Stimulated activated CD8-positive, alpha-beta memory T cell treated with anti-CD3 and anti-CD28 coated beads, Interleukin-7, amount 100 ng/mL, for 48 hours (primary cell): ENCODE data around the gene FOXRED2.
"Not testable (repeated sequence)": the region's sequence is repeated elsewhere in the genome, so short reads cannot be mapped to it uniquely, and the experiment has no call there.

ENCODE experiments used
- DNase-seq, 2 donors: peaks; one replicate each; pipeline ENCODE4 v3.0.0-alpha.2; 2020; ENCODE audit warnings: low read depth in 1 of 2; ENCODE audit errors: extremely low read depth in 1 of 2

FOXRED2 gene

DNA sequence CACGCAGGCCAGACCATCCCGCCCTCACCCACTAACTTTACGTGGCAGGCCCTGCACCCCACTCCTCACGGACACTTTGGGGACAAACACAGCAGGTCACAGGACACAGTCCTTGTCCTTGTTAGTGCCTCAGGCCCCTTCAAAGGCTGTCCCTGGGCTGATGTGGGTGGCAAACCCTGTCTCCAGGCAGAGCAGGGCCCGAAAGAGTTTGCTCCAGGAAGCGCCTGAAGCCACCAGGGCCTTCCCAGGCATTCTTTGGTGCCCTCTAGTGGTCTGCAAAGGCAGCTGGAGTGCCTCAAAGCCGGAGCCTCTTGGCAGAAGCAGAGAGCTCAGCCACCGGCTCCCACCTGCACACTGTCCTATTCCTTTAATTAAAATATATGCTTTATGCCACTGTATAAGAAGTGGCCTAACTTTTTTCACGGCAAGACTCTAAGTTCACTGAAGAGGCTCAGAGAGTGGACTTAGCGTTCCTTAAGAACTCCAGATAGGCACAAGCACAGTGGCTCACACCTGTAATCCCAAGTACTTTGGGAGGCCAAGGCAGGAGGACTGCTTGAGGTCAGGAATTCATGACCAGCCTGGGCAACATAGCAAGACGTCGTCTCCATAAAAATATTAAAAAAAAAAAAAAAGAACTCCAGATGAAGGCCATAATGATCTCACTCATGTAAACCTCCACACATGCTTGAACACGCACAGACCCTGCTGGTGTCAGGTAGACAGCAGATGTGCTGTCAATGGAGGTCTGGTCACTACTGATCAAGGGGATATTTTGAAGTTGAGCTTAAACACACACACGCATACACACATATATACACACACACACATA, 36.5 kb downstream of the FOXRED2 start:
- DNase-seq: peak; percentile 51 to 64

DNA sequence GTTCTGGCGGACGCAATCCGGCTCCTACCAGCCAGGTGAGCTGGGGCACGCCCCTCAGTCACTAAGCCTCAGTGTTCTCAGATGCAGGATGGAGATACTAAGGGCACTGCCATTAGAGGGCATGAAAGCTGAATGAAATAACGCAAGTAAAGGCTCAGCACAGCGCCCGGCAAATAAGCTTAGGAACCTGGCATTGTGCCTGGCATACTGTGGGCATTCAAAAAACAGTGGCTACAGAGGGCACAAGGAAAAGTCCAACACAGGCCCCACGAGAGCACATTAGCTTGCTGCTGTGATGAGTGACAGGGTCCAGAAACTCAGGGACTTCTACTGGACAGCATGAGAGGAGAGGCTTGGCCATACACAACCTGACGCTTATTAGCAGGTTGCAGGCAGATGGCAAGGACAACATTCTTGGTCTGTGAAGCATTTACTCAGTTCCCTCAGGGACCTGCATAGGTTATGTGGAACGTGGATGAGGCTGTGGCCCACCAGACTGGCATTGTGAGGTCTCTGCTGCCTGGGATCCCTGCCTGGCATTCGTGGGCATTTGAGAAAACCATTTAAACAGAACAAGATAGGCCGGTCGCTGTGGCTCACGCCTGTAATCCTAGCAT, 37.6 kb downstream of the FOXRED2 start:
- no peak for DNase-seq

GRCh38 chr22:36467946-36468345, 38.9 kb downstream of the FOXRED2 start:
- DNase-seq: no peak

- no peak for DNase-seq
Measured at GRCh38 chr22:36467042-36467810, 39.6 kb downstream of the FOXRED2 start.

- no peak for DNase-seq
Measured at GRCh38 chr22:36466258-36466657, 40.6 kb downstream of the FOXRED2 start.

DNA sequence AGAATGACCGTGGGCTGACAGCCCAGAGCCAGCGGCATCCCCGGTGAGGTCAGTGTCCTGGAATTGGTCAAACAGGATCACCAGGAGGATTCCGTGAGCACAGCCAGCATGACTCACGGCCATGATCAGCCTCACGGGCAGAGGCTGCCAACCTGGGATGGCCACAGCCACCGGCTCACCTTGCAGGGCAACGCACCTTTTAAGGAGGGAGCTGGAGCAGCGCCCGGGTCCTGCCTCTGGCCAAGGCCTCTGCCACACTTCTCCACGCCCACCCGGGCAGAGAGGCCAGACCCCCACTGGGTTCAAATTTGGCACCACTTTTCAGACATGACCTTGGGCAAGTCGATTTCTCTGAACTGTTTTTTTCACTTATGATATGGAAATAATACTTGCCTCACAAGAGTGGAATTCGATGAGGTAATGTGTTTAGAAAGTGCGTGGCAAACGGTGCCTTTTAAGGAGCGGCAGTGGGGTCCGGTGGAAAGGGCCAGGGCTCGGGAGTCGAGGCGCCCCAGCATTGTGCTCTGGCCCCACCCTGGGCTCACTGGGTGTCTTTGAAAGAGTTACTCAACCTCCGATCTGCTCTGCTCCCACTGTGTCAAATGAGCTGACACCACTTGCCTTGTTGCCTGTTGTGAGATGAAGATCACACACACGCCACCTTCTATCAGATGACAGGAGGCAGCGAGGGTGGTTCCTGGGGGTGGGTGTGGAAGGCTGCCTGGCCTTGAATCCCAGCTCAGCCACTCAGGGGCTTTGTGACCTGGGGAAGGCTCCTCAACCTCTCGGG, 41.4 kb downstream of the FOXRED2 start:
- no peak for DNase-seq

DNA sequence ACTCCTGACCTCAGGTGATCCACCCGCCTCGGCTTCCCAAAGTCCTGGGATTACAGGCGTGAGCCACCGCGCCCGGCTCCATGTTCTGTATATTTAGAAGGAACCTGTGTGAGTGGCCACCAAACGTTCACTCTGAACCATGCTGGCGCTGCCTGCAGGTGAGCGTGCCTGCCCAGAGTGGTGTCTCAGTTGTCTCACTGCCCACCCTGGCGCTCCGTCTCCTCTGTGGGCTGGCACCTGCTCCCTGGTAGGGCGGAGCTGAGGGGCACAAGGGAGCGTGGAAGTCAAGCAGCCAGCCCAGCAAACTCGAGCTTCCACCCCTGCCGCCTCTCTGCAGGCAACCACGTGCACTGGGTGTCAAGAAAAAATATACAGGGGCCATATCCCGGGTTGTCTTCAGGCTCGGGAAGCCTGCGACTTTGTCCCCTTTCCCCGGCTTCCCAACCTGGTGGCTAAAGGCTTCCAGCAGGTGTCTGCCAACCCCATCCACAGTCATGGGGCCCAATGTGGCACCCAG, 42.1 kb downstream of the FOXRED2 start:
- DNase-seq: no peak

DNA sequence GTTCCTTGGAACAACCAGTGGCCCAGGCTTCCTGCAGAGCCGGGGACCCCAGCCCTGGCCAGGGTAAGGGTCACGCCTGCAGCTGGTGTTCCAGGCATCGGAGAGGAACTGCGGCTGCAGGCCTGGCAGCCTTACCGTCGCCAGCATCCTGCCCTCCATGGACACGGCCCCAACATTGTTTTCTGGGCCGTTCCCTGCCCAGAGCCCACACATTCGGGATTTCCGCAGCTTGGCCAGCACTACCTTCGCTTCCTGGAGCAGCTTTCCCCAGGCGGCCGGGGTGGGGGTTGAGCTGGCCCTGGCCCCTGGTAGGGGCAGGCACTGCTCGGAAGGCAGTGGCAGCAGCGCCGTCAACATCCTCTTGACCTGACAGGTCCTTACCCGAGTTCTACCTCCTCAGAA, 43.1 kb downstream of the FOXRED2 start:
- DNase-seq: no peak

DNA sequence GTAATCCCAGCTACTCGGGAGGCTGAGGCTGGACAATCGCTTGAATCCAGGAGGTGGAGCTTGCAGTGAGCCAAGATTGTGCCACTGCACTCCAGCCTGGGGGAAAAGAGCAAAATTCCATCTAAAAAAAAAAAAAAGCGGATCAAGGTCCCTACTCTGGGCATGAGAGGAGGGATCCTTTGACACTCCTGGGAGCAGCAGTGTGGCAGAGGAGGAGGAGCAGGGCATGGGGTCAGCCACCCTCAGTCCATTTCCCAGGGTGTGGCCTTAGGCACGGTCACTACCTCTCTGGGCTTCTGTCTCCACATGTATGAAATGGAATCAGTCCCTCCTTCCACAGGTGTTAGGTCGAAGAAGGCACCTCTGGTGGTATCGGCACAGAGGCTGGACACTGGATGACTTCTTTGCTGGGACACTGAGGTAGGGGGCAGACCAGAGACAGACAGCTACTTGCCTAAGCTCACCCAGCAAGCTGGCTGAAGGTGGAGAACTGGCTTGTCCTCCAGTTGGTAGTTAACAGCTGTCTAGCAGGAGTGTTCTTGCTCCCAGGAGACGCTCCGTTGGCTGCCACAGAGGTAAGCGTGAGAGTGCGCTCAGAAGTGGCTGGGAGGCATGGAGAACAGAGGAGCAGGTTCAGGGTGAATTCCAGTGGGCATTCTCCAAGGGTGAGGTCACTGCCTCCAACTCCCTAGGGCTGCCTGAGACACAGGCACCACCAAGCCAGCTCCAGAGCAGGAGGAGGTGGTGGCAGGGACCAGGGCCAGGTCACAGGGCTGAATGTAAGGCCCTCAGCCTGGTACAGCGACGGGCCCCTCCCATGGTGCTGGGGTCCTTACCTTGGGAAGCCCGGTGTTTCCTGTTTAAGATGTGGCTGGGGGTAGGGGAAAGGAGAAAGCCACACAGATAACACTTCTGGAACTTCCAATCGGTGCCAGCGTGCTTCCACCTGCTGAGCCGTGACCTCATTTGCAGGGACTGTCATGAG, 44.9 kb downstream of the FOXRED2 start:
- no peak for DNase-seq

DNA sequence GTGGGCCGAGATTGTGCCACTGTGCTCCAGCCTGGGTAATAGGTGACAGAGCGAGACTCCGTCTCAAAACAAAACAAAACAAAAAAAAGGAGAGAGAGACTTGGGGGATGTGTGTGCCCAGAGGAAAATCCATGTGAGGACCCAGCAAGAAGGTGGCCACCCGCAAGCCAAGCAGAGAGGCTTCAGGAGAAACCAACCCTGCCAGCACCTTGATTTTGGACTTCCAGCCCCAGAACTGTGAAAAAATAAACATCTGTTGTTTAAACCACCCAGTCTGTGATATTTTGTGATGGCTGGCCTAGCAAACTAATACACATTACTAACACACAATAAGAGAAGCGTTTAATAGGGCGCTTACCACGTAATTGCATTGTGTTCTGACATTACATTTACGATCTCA, 46.6 kb downstream of the FOXRED2 start:
- DNase-seq: no peak

DNA sequence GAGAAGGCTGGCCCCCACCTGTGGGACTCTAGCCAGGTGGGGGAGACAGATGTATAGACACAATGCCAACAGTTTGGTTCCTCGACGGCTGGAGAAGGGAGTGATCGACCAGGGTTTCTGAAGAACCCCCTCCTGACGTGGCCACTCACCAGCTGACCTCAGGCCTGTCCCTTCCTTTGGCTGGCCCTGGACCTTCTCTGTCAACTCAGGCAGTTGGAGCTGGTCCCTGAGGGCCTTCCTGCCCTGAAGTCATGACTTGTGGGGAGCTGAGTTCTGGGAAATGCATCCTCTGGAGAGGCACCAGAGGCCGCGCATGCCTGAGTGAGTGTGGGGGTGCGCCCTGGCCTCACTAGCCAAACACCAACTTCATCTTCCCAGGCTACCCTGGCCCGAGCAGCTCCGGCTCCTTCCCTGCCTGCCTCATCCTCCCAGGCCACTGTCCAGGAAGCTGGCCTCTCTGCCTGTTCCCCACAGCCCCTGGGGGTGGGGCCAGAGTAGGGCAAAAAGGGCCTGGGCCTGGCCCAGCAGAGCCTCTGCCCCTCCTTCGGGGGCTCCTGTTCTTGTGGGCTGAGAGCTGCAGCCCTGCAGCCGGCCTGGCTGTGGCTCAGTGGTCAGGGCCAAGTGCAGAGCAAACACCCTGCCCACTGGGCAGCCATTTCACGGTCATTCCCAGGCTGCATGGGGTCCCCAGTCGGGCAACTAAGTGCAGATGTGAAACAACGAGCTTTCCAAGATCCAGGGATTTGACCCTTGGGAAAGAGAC, 49.0 kb downstream of the FOXRED2 start:
- no peak for DNase-seq

DNA sequence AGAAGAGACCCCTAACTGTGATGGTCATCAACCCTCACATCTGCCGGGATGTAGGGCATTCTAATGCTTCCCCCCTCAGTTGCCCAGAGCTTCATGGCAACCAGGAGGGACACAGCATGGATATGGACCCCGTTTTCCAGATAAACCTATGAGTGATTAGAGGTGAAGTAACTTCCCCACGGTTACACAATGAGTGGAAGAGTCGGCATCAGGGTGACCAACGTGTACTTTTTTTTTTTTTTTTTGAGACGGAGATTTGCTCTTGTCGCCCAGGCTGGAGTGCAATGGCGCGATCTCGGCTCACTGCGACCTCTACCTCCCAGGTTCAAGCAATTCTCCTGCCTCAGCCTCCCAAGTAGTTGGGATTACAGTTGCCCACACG, 50.4 kb downstream of the FOXRED2 start:
- no peak for DNase-seq

- DNase-seq: no peak
Measured at GRCh38 chr22:36455571-36456463, 51.0 kb downstream of the FOXRED2 start.

DNA sequence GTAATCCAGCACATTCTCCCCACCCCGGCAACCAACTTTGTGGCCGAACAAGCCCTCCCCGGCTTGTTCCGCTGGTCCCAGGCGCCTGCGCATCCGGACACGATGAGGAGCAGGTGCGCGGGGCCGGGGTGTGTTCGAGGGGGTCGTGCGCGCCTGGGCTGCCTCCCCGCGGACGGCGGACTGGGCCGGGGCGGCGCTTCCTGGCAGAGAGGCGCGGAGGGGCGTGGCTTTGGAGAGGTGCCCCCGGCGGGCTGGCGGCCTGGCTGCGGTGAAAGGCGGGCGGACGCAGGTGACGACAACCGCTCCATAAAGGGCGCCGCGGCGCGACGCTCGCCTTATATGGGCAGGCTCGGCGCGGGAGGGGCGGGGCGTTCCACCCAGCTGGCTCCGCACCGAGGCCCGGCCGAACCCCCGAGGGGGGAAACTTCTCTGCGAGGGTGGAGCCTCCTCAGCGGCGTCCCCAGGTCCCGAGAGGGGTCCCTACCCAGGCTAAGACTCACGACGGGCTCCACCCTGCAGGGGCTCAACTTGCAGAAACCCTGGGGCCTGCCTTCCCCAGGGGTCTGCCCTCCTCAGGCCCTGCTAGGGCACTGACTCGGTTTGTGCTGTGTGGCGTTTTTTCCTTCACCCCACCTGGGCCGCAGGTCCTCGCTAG, 51.8 kb downstream of the FOXRED2 start:
- peak; percentile 97 for DNase-seq

DNA sequence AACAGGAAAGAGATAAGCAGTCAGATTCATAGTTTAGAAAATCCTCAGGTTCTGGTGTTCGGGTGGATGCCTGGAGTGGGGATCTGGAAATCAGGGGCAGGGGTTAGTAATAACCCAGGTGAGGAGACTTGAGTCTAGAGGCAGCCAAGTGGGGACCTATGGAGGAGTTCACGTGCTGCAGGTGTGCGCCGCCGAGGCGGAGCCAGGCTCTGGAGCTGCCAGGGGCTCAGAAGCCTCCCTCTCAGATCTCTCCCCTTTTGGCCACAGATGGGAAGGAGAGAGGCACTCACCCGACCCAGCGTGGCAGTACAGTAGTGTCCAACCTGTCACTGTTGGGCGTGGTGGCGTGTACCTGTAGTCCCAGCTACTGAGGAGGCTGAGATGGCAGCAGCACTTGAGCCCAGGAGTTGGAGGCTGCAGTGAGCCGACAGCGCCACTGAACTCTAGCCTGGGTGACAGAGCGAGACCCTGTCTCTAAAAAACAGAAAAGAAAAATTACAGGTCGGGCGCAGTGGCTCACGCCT, 52.9 kb downstream of the FOXRED2 start:
- no peak for DNase-seq

- not testable (repeated sequence) for DNase-seq
Measured at GRCh38 chr22:36452978-36453607, 53.7 kb downstream of the FOXRED2 start.
